HepG2 (cell line): ENCODE data around the gene RAB1B. TPM values are rescaled to one million over a fixed set of nuclear protein-coding genes. Genes with fewer than 3 reads are reported as not detected.

Source experiments
- AFF4 ChIP-seq: sonication (generic); formaldehyde crosslinking; IDR thresholded peaks from 2 replicates; pipeline ENCODE4 v1.4.0; 2020; ENCODE audit warnings: missing genetic modification reagents
- DMAP1 ChIP-seq: IDR thresholded peaks from 2 replicates; pipeline ENCODE4 v1.6.1; 2016
- FOSL1 ChIP-seq: sonication (generic); formaldehyde crosslinking; IDR thresholded peaks from 2 replicates; pipeline ENCODE4 v1.9.0; 2021; ENCODE audit warnings: missing genetic modification reagents, borderline replicate concordance
- FOXO4 ChIP-seq: sonication (generic); formaldehyde crosslinking; conservative IDR thresholded peaks from 2 replicates; pipeline ENCODE4 v1.8.1; 2023; ENCODE audit warnings: missing genetic modification reagents
- IKZF1 ChIP-seq: fragments of 450-650 bp; IDR thresholded peaks from 2 replicates; pipeline ENCODE4 v1.7.1; 2016
- MAFG ChIP-seq: sonication (generic); formaldehyde crosslinking; IDR thresholded peaks from 2 replicates; pipeline ENCODE4 v1.5.1; 2020; ENCODE audit warnings: mild to moderate bottlenecking, missing genetic modification reagents
- MEIS1 ChIP-seq: sonication (generic); formaldehyde crosslinking; IDR thresholded peaks from 2 replicates; pipeline ENCODE4 v1.9.0; 2021; ENCODE audit warnings: mild to moderate bottlenecking, missing genetic modification reagents, moderate library complexity, borderline replicate concordance
- NR2F1 ChIP-seq, 2 experiments: fragments of 450-650 bp in 1 of 2; formaldehyde crosslinking in 1 of 2; IDR thresholded peaks; 2 replicates each; pipeline versions ENCODE4 v1.5.0 to v1.6.1; 2016 to 2020; ENCODE audit warnings: mild to moderate bottlenecking in 1 of 2, missing compliant biosample characterization in 1 of 2, missing genetic modification reagents in 1 of 2, moderate library complexity in 1 of 2
- SMARCC2 ChIP-seq: fragments of 450-650 bp; IDR thresholded peaks from 2 replicates; pipeline ENCODE4 v1.6.1; 2017; ENCODE audit warnings: antibody characterized with exemption, mild to moderate bottlenecking
- SYNCRIP ChIP-seq: fragments of 200-400 bp; formaldehyde crosslinking; IDR thresholded peaks from 2 replicates; pipeline ENCODE4 v1.6.1; 2018; ENCODE audit warnings: mild to moderate bottlenecking, low read depth, low read length; ENCODE audit not compliant: insufficient read depth
- TIGD3 ChIP-seq: sonication (generic); formaldehyde crosslinking; IDR thresholded peaks from 2 replicates; pipeline ENCODE4 v1.5.1; 2020; ENCODE audit warnings: mild to moderate bottlenecking, missing genetic modification reagents, borderline replicate concordance
- TP53 ChIP-seq: sonication (generic); formaldehyde crosslinking; conservative IDR thresholded peaks from 2 replicates; pipeline ENCODE4 v1.4.0; 2020; ENCODE audit warnings: missing genetic modification reagents
- ZNF646 ChIP-seq: sonication (generic); formaldehyde crosslinking; IDR thresholded peaks from 2 replicates; pipeline ENCODE4 v1.9.0; 2021; ENCODE audit warnings: mild to moderate bottlenecking, missing genetic modification reagents
- ZNF652 ChIP-seq: IDR thresholded peaks from 2 replicates; pipeline ENCODE4 v1.6.1; 2016; ENCODE audit warnings: low read depth, borderline replicate concordance
- ZNF724P ChIP-seq: sonication (generic); formaldehyde crosslinking; IDR thresholded peaks from 2 replicates; pipeline ENCODE4 v1.8.0; 2022; ENCODE audit warnings: missing genetic modification reagents, borderline replicate concordance
- ZNF788 ChIP-seq: sonication (generic); formaldehyde crosslinking; IDR thresholded peaks from 2 replicates; pipeline ENCODE4 v1.5.0; 2020; ENCODE audit warnings: mild to moderate bottlenecking, missing genetic modification reagents, borderline replicate concordance
- polyA plus RNA-seq, 8 experiments: library from polyadenylated mRNA; depleted of rRNA in 3 of 8; stranded (reverse) in 7 of 8; unstranded in 1 of 8; fragments of >200 nt; fragmentation: Illumina TruSeq in 4 of 8; extraction: Trizol in 4 of 8; gene quantifications; 2 replicates each; pipeline versions ENCODE4 v1.2.1 to v1.2.3, GENCODE V29; 2011 to 2016; ENCODE audit warnings: low read depth in 4 of 8, missing spikeins in 1 of 8, mixed read lengths in 1 of 8; ENCODE audit not compliant: insufficient read depth in 1 of 8
- total RNA-seq, 5 experiments: library from RNA; depleted of rRNA; stranded (reverse); fragments of >200 nt; fragmentation: Illumina TruSeq; extraction: Trizol; gene quantifications; 2 replicates each; pipeline ENCODE4 v1.2.3, GENCODE V29; 2016; ENCODE audit warnings: low read depth in 1 of 5

The RAB1B gene
- total and polyA plus RNA-seq, 2 of the 13 experiments (the other 11 are each of a cell fraction or from before 2014, with no cell fraction given), result 77.9 to 87.9 TPM

GRCh38 chr11:66313321-66314185, 45.1 kb downstream of the RAB1B start (continued):
- no peak for TF ChIP-seq ZNF646 (CRISPR knock-in tag)
- 0 out of 2 replicates have a peak, but pooled peaks have one; percentile 26 for TF ChIP-seq TIGD3
- TF ChIP-seq ZNF724P (CRISPR knock-in tag), result no peak
- no peak for TF ChIP-seq FOSL1 (CRISPR knock-in tag)
- no peak for TF ChIP-seq ZNF652
- no peak for TF ChIP-seq SMARCC2
- TF ChIP-seq AFF4 (CRISPR knock-in tag), result no peak
- no peak for TF ChIP-seq NR2F1 (CRISPR knock-in tag; IDR thresholded peaks at IDR 0.05)
- no peak for TF ChIP-seq ZNF788 (CRISPR knock-in tag)
- TF ChIP-seq IKZF1, result no peak
- TF ChIP-seq SYNCRIP, result no peak
- no peak for TF ChIP-seq TP53 (CRISPR knock-in tag)
- no peak for TF ChIP-seq MAFG
- TF ChIP-seq MEIS1 (CRISPR knock-in tag), result no peak
- 0 out of 2 replicates have a peak, but pooled peaks have one; percentile 41 for TF ChIP-seq DMAP1 (CRISPR knock-in tag)
- 0 out of 2 replicates have a peak, but pooled peaks have one; percentile 53 for TF ChIP-seq FOXO4 (CRISPR knock-in tag)
